Tibial nerve (tissue), 3 donors: Measurements from ENCODE around the gene PRXL2A.

ENCODE experiments used
- CTCF ChIP-seq, 5 experiments: fragments of 200-600 bp in 3 of 5; fragments of 450-650 bp in 2 of 5; sonication (generic) in 3 of 5; IDR thresholded peaks; one replicate each; pipeline ENCODE4 v1.5.1; 2016 to 2019; ENCODE audit warnings: antibody characterized with exemption in 5 of 5, mild to moderate bottlenecking in 3 of 5, moderate library complexity in 2 of 5
- POLR2A ChIP-seq, 2 donors: fragments of 450-650 bp; IDR thresholded peaks; one replicate each; pipeline ENCODE4 v1.6.1; 2017; ENCODE audit warnings: antibody characterized with exemption in 2 of 2, mild to moderate bottlenecking in 2 of 2, moderate library complexity in 2 of 2

- TF ChIP-seq CTCF (IDR thresholded peaks at IDR 0.05) (no peak), POLR2A (IDR thresholded peaks at IDR 0.05) (no peak)
Observed at GRCh38 chr10:80372675-80373074, 35.7 kb upstream of the PRXL2A start.
